Astrocyte (in vitro differentiated cells and primary cell): ENCODE results near the gene DNAH17. TPM values are rescaled to one million over a fixed set of nuclear protein-coding genes. Genes with fewer than 3 reads are reported as not detected.

ENCODE experiments used
- DNase-seq: peaks from one replicate; pipeline ENCODE4 v3.0.0-alpha.2; 2010; ENCODE audit warnings: low read depth
- FAIRE-seq: peaks from 2 replicates; lab custom pipeline; 2011; peaks lifted over from hg19 to GRCh38; lab: Jason Lieb, UNC
- H2AFZ ChIP-seq: 2 replicates; pipeline ENCODE4 v1.6.0; 2012; ENCODE audit warnings: low read depth, low read length, inconsistent platforms
- H3K27ac ChIP-seq: 2 replicates; pipeline ENCODE4 v1.5.1; 2011; ENCODE audit warnings: low read depth, low read length, inconsistent platforms
- H3K27me3 ChIP-seq: 2 replicates; pipeline ENCODE4 v1.6.0; 2011; ENCODE audit warnings: low read length, inconsistent platforms; ENCODE audit not compliant: insufficient read depth
- H3K36me3 ChIP-seq: 2 replicates; pipeline ENCODE4 v1.5.1; 2011; ENCODE audit warnings: low read length, inconsistent platforms; ENCODE audit not compliant: insufficient read depth
- H3K4me1 ChIP-seq: 2 replicates; pipeline ENCODE4 v1.5.1; 2011; ENCODE audit warnings: low read length, inconsistent platforms; ENCODE audit not compliant: insufficient read depth
- H3K4me2 ChIP-seq: 2 replicates; pipeline ENCODE4 v1.6.0; 2012; ENCODE audit warnings: low read length, inconsistent platforms
- H3K4me3 ChIP-seq: 2 replicates; pipeline ENCODE4 v1.5.1; 2011; ENCODE audit warnings: low read depth, mild to moderate bottlenecking, low read length, inconsistent platforms; ENCODE audit not compliant: insufficient read depth
- H3K79me2 ChIP-seq: 2 replicates; pipeline ENCODE4 v1.6.0; 2012; ENCODE audit warnings: mild to moderate bottlenecking, low read length, inconsistent platforms; ENCODE audit not compliant: insufficient read depth
- H3K9ac ChIP-seq: 2 replicates; pipeline ENCODE4 v1.6.0; 2012; ENCODE audit warnings: mild to moderate bottlenecking, low read length, inconsistent platforms
- H3K9me3 ChIP-seq: 2 replicates; pipeline ENCODE4 v1.5.1; 2012; ENCODE audit warnings: low read depth, mild to moderate bottlenecking, low read length, inconsistent platforms; ENCODE audit not compliant: insufficient read depth
- H4K20me1 ChIP-seq: 2 replicates; pipeline ENCODE4 v1.6.0; 2012; ENCODE audit warnings: low read length, inconsistent platforms; ENCODE audit not compliant: insufficient read depth
- H3K27ac Mint-ChIP-seq: one replicate; pipeline ENCODE4 v1.8.0; 2021; ENCODE audit warnings: mild to moderate bottlenecking, mixed read lengths; ENCODE audit not compliant: unreplicated experiment
- H3K27me3 Mint-ChIP-seq: one replicate; pipeline ENCODE4 v1.8.0; 2021; ENCODE audit warnings: low read depth, mixed read lengths; ENCODE audit not compliant: unreplicated experiment
- H3K36me3 Mint-ChIP-seq: one replicate; pipeline ENCODE4 v1.8.0; 2021; ENCODE audit warnings: low read depth, mixed read lengths; ENCODE audit not compliant: unreplicated experiment
- H3K4me1 Mint-ChIP-seq: one replicate; pipeline ENCODE4 v1.8.0; 2021; ENCODE audit warnings: low read depth, mixed read lengths; ENCODE audit not compliant: unreplicated experiment
- H3K4me3 Mint-ChIP-seq: one replicate; pipeline ENCODE4 v1.8.0; 2021; ENCODE audit warnings: mild to moderate bottlenecking, moderate library complexity, mixed read lengths; ENCODE audit not compliant: unreplicated experiment
- H3K9me3 Mint-ChIP-seq: one replicate; pipeline ENCODE4 v1.8.0; 2021; ENCODE audit warnings: mild to moderate bottlenecking, mixed read lengths; ENCODE audit not compliant: unreplicated experiment
- EZH2 ChIP-seq: IDR thresholded peaks from 2 replicates; pipeline ENCODE4 v1.6.1; 2012; ENCODE audit warnings: mild to moderate bottlenecking, low read length, inconsistent platforms; ENCODE audit not compliant: insufficient read depth
- total RNA-seq: library from RNA; stranded (reverse); gene quantifications from 2 replicates; pipeline ENCODE4 v1.2.1, GENCODE V29; 2021
- TF ChIP-seq, protein P1 (sequence below): IDR thresholded peaks from 2 replicates; pipeline ENCODE4 v1.5.1; 2011; ENCODE audit warnings: low read depth, mild to moderate bottlenecking, inconsistent platforms, low read length, moderate library complexity; ENCODE audit not compliant: insufficient read depth

DNAH17 gene
- total RNA-seq, 1 donor from 2014 or later = 0.14 TPM

DNA sequence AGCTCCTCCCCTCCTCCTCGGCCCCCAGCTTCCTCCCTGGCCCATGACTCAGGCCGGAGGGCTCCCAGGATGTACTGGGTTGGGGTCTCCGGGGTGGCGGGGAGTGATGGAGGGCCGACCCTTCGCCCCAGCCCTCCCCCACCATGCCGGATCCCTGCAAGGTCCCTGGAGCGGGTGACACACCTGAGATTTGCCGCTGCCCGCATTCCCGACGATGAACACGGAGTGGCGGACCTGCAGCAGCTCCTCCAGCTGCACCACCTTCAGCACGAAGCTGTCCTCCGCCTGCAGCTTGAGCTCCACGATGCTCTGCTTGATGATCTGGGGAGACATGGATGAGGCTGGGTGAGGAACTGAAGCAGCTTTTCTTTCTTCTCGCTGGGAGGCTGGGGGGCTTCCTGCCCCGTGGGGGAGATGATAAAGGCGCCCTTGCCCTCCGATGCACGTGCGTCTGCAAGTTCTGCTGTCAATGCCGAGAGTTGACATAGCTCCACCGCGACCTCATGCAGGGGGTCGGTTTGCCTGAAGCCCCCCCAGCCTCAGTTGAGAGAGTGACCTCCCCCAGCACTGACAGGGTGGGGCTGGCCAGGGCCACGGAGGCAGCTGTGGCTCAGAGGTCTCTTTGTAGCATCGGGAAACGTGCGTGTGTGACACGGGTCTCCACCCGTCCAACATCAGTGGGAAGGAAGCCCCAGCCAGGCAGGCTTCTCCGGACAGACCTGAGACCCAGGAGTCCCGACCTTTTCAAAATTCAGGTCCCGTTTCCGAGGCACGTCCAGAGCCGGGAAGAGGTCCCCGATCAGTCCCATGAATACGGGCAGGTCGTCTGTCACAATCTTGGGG lies 83.1 kb downstream of the DNAH17 start:
- no peak overlapping the region for H3K4me3 Mint-ChIP-seq
- TF ChIP-seq EZH2 = no peak
- TF ChIP-seq, protein P1, sequence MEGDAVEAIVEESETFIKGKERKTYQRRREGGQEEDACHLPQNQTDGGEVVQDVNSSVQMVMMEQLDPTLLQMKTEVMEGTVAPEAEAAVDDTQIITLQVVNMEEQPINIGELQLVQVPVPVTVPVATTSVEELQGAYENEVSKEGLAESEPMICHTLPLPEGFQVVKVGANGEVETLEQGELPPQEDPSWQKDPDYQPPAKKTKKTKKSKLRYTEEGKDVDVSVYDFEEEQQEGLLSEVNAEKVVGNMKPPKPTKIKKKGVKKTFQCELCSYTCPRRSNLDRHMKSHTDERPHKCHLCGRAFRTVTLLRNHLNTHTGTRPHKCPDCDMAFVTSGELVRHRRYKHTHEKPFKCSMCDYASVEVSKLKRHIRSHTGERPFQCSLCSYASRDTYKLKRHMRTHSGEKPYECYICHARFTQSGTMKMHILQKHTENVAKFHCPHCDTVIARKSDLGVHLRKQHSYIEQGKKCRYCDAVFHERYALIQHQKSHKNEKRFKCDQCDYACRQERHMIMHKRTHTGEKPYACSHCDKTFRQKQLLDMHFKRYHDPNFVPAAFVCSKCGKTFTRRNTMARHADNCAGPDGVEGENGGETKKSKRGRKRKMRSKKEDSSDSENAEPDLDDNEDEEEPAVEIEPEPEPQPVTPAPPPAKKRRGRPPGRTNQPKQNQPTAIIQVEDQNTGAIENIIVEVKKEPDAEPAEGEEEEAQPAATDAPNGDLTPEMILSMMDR = no peak
- no peak overlapping the region for H3K27ac Mint-ChIP-seq
- no peaks in the 10 kb centered on the region for H3K36me3 Mint-ChIP-seq
- H2AFZ ChIP-seq = no peak overlapping the region
- no peak overlapping the region for H3K27ac ChIP-seq
- H3K4me1 Mint-ChIP-seq = no peaks in the 10 kb centered on the region
- H3K9me3 ChIP-seq = no peaks in the 10 kb centered on the region
- no peaks in the 10 kb centered on the region for H3K79me2 ChIP-seq
- no peak overlapping the region for H3K4me3 ChIP-seq
- FAIRE-seq = no peak
- H3K9me3 Mint-ChIP-seq = no peaks in the 10 kb centered on the region
- H3K4me2 ChIP-seq = no peak overlapping the region
- no peaks in the 10 kb centered on the region for H4K20me1 ChIP-seq
- H3K9ac ChIP-seq = no peak overlapping the region
- DNase-seq = no peak
- H3K36me3 ChIP-seq = no peaks in the 10 kb centered on the region
- H3K27me3 Mint-ChIP-seq = peaks cover 17% of the 10 kb centered on the region
- H3K27me3 ChIP-seq = no peaks in the 10 kb centered on the region
- no peaks in the 10 kb centered on the region for H3K4me1 ChIP-seq

DNA sequence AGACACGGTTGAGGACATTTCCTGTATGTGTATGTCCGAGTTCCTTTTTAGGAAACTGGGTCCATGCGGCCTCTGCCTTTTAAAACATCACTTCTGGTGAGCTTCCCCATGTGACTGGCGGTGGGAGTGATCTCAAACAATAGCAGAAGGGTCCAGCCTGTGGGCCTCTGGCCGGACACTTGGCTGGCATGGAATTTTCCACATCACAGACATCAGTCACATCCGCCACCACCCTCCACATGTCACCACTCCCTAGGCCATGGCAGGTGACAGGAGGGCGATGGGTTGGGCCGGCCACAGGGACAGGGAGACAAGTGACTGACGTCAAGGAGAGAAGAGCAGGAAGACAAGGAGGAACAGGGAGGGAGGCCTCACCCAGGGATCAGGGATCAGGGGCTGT lies 83.7 kb downstream of the DNAH17 start:
- H3K4me3 Mint-ChIP-seq = no peak overlapping the region
- no peaks in the 10 kb centered on the region for H3K4me1 ChIP-seq
- no peaks in the 10 kb centered on the region for H3K4me1 Mint-ChIP-seq
- H3K9me3 Mint-ChIP-seq = no peaks in the 10 kb centered on the region
- no peak overlapping the region for H3K9ac ChIP-seq
- no peaks in the 10 kb centered on the region for H3K79me2 ChIP-seq
- H3K4me3 ChIP-seq = no peak overlapping the region
- no peaks in the 10 kb centered on the region for H3K27me3 ChIP-seq
- H3K27ac Mint-ChIP-seq = no peak overlapping the region
- H3K36me3 Mint-ChIP-seq = no peaks in the 10 kb centered on the region
- no peaks in the 10 kb centered on the region for H3K36me3 ChIP-seq
- no peak for TF ChIP-seq EZH2
- TF ChIP-seq, protein P1 = no peak
- DNase-seq (no peak), FAIRE-seq (no peak)
- no peak overlapping the region for H2AFZ ChIP-seq
- no peak overlapping the region for H3K4me2 ChIP-seq
- H4K20me1 ChIP-seq = no peaks in the 10 kb centered on the region
- no peak overlapping the region for H3K27ac ChIP-seq
- H3K9me3 ChIP-seq = no peaks in the 10 kb centered on the region
- H3K27me3 Mint-ChIP-seq = peaks cover 17% of the 10 kb centered on the region

DNA sequence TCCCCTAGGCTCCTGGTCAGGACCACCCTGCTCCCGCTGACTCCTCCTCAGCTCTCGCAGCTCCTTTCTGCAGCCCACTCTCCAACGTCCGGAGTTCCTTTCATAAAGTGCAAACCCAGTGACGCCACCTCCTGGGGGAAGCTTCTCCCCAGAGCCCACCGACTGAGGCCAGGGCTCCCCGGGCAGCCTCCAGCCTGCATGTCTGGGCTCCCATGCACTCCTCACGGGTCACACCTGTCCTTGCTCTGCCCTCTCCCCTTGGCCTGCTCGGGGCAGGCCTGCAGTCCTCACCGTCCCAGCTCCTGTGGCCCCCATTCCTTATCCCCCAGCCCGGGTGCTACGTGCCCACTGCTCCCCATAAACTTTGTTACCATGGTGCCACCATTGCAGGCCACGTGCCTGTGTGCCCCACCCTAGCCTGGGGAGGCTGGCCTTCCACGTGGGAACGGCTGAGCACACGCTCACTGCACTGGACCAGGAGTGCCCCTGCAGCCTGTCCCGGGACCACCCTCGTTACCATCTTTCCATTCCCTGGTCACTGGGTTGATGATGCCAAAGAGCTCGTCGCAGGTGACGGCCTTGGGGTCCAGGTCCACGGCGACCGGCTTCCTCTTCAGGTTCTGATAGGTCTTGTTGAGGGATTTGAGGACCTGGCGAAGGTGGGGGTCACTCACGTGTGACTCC lies 84.9 kb downstream of the DNAH17 start:
- Histone ChIP-seq H3K4me1 (no peaks in the 10 kb centered on the region), H3K9me3 (no peaks in the 10 kb centered on the region), H3K27ac (no peak overlapping the region), H3K36me3 (no peaks in the 10 kb centered on the region), H4K20me1 (no peaks in the 10 kb centered on the region), H3K79me2 (no peaks in the 10 kb centered on the region), H3K4me2 (no peak overlapping the region), H3K27me3 (no peaks in the 10 kb centered on the region), H3K4me3 (no peak overlapping the region), H3K9ac (no peak overlapping the region), H2AFZ (no peak overlapping the region)
- Mint-ChIP-seq H3K27me3 (peaks cover 25% of the 10 kb centered on the region), H3K9me3 (peaks cover 3% of the 10 kb centered on the region), H3K4me1 (no peaks in the 10 kb centered on the region), H3K27ac (no peak overlapping the region), H3K4me3 (no peak overlapping the region), H3K36me3 (no peaks in the 10 kb centered on the region)
- no peak for DNase-seq
- no peak for FAIRE-seq
- TF ChIP-seq, protein P1 = no peak
- no peak for TF ChIP-seq EZH2
